RWPE1 (cell line): ENCODE data around the gene TLL1.

Source experiments
- CTCF ChIA-PET: fragments of 350-600 bp; sonication (Branson Sonifier 250); formaldehyde crosslinking; extraction: SDS; loops from one replicate; lab custom pipeline; 2021; lab: Yijun Ruan, JAX
- POLR2A ChIA-PET: fragments of 400-600 bp; formaldehyde crosslinking; extraction: SDS; loops from one replicate; lab custom pipeline; 2020; ENCODE audit warnings: antibody characterized with exemption; ENCODE audit not compliant: low non-redundant PET; lab: Yijun Ruan, JAX
- DNase-seq: peaks from one replicate; pipeline ENCODE4 v3.0.0; 2012; ENCODE audit warnings: low spot score
- H3K27ac ChIP-seq: fragments of 450-650 bp; 2 replicates; pipeline ENCODE4 v1.5.1; 2017
- CTCF ChIP-seq: fragments of 450-650 bp; conservative IDR thresholded peaks from 2 replicates; pipeline ENCODE4 v1.5.1; 2017; ENCODE audit warnings: low read depth, mild to moderate bottlenecking

TLL1 gene

GRCh38 chr4:165927815-165928214, 54.8 kb downstream of the TLL1 start:
- TF ChIP-seq CTCF: no peak
- POLR2A ChIA-PET: no interaction called here
- no peak for DNase-seq
- no peak overlapping the region for H3K27ac ChIP-seq
- CTCF ChIA-PET: no interaction called here

GRCh38 chr4:165928601-165929000, 55.6 kb downstream of the TLL1 start:
- no peak for DNase-seq
- no peak overlapping the region for H3K27ac ChIP-seq
- CTCF ChIA-PET: no interaction called here
- POLR2A ChIA-PET: no interaction called here
- TF ChIP-seq CTCF: no peak

- POLR2A ChIA-PET: no interaction called here
- TF ChIP-seq CTCF: no peak
- no peak for DNase-seq
- CTCF ChIA-PET: no interaction called here
- no peak overlapping the region for H3K27ac ChIP-seq
These were observed 56.6 kb downstream of the TLL1 start for GRCh38 chr4:165929662-165930061.

- CTCF ChIA-PET: interaction anchor here (0.7 kb wide), 1 partner anchor 1163 kb away, joined by 6 read pairs; no protein-coding TSS in a partner anchor
These were observed 58.7 kb downstream of the TLL1 start for GRCh38 chr4:165931741-165932140.

GRCh38 chr4:165944900-165945299, 71.9 kb downstream of the TLL1 start:
- no peak for DNase-seq
- TF ChIP-seq CTCF: no peak
- CTCF ChIA-PET: interaction anchor here (0.6 kb wide), 1 partner anchor 1259 kb away, joined by 6 read pairs; no protein-coding TSS in a partner anchor
- H3K27ac ChIP-seq: no peak overlapping the region
- POLR2A ChIA-PET: no interaction called here

More at GRCh38 chr4:165931741-165932140, 58.7 kb downstream of the TLL1 start:
- DNase-seq: no peak
- POLR2A ChIA-PET: no interaction called here
- no peak overlapping the region for H3K27ac ChIP-seq
- no peak for TF ChIP-seq CTCF

- no peak for TF ChIP-seq CTCF
- ChIA-PET CTCF (interaction anchor here (0.6 kb wide), 1 partner anchor 453 kb away, joined by 7 read pairs; no protein-coding TSS in a partner anchor), POLR2A (no interaction called here)
- no peak for DNase-seq
- no peak overlapping the region for H3K27ac ChIP-seq
These were observed 73.0 kb downstream of the TLL1 start for GRCh38 chr4:165945991-165946390.
